ENCODE data around the gene TSPAN18. TPM values are rescaled to one million over a fixed set of nuclear protein-coding genes. Genes with fewer than 3 reads are reported as not detected.

TSPAN18 gene
- total and polyA plus RNA-seq, 2 donors from 2014 or later: 13.8 to 38.1 TPM

DNA sequence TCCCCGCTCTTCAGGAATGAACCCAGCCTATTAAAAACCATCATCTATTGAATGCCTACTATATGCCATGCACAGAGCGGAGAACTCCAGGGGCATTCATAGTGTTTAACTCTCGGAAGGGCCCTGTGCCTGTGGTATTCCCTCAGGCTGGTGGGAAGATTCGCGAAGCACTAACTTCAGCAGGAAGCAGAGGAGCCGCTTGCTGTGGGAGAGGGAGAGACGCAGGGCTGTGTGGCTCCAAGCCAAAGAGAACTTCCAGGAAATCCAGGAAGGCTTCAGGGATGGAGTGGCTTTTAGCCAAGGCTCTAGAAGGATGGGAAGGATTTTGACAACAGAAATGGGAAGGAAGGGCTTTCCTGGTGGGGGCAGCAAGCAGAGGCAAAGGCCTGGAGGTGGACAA, 120.1 kb downstream of the TSPAN18 start:
- H3K36me3 ChIP-seq (ENCODE audit: control insufficient read depth in 2 of 3, insufficient read depth in 3 of 3, low read length in 3 of 3): no peaks in the 10 kb centered on the region
- TF ChIP-seq CTCF (IDR thresholded peaks at IDR 0.05; ENCODE audit: borderline replicate concordance, extremely low read depth, insufficient read depth): no peak
- no peaks in the 10 kb centered on the region for H3K27me3 ChIP-seq (ENCODE audit: control insufficient read depth, insufficient read depth, low read length)
- peaks cover 0 to 6% (median 4%) of the 10 kb centered on the region in 3 donors for H3K4me1 ChIP-seq (ENCODE audit: control insufficient read depth in 2 of 3, insufficient read depth in 2 of 3, low read depth in 1 of 3, low read length in 3 of 3)
- H3K27ac ChIP-seq (ENCODE audit: low read depth in 2 of 2, low read length in 2 of 2): no peak overlapping the region
- no peak for FAIRE-seq
- peaks cover 0 to 4% (median 0%) of the 10 kb centered on the region in 3 donors for H3K9me3 ChIP-seq (ENCODE audit: control insufficient read depth in 2 of 3, insufficient read depth in 1 of 3, low read length in 3 of 3)
- peak in 1 of 5 donors; percentile 18 for DNase-seq
- H3K9ac ChIP-seq (ENCODE audit: low read length in 3 of 3): no peak overlapping the region
- intact Hi-C loops (cut with DNase I): no loop called here
- no peak overlapping the region for H3K4me3 ChIP-seq (ENCODE audit: low read length in 3 of 3)

DNA sequence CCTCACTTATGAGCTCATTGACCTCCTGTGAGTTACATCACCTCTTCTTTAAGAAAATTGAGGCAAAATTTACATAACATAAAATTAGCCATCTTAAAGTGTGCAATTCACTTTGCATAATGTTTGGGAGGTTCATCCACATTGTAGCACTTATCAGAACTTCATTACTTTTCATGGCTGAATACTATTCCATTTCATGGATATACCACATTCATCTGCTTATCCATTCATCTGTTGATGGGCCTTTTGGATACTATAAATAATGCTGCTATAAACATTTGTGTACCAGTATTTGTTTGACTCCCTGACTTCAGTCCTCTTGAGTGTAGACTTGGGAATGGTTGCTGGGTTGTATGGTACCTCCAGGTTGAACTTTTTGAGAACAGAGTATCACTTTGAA, 120.6 kb downstream of the TSPAN18 start:
- Histone ChIP-seq H3K36me3 (ENCODE audit: control insufficient read depth in 2 of 3, insufficient read depth in 3 of 3, low read length in 3 of 3) (no peaks in the 10 kb centered on the region), H3K27ac (ENCODE audit: low read depth in 2 of 2, low read length in 2 of 2) (no peak overlapping the region), H3K4me3 (ENCODE audit: low read length in 3 of 3) (no peak overlapping the region), H3K9ac (ENCODE audit: low read length in 3 of 3) (no peak overlapping the region), H3K9me3 (ENCODE audit: control insufficient read depth in 2 of 3, insufficient read depth in 1 of 3, low read length in 3 of 3) (peaks cover 0 to 4% (median 0%) of the 10 kb centered on the region in 3 donors), H3K27me3 (ENCODE audit: control insufficient read depth, insufficient read depth, low read length) (no peaks in the 10 kb centered on the region), H3K4me1 (ENCODE audit: control insufficient read depth in 2 of 3, insufficient read depth in 2 of 3, low read depth in 1 of 3, low read length in 3 of 3) (peaks cover 0 to 2% (median 0%) of the 10 kb centered on the region in 3 donors)
- DNase-seq (no peak), FAIRE-seq (no peak)
- TF ChIP-seq CTCF (IDR thresholded peaks at IDR 0.05; ENCODE audit: borderline replicate concordance, extremely low read depth, insufficient read depth): no peak
- intact Hi-C loops (cut with DNase I): no loop called here

GRCh38 chr11:44848203-44848962, 121.6 kb downstream of the TSPAN18 start:
- peaks cover 0 to 4% (median 0%) of the 10 kb centered on the region in 3 donors for H3K9me3 ChIP-seq (ENCODE audit: control insufficient read depth in 2 of 3, insufficient read depth in 1 of 3, low read length in 3 of 3)
- no peak overlapping the region for H3K27ac ChIP-seq (ENCODE audit: low read depth in 2 of 2, low read length in 2 of 2)
- no peak for TF ChIP-seq CTCF (IDR thresholded peaks at IDR 0.05; ENCODE audit: borderline replicate concordance, extremely low read depth, insufficient read depth)
- no peak overlapping the region for H3K9ac ChIP-seq (ENCODE audit: low read length in 3 of 3)
- no peaks in the 10 kb centered on the region for H3K36me3 ChIP-seq (ENCODE audit: control insufficient read depth in 2 of 3, insufficient read depth in 3 of 3, low read length in 3 of 3)
- intact Hi-C loops (cut with DNase I): no loop called here
- H3K27me3 ChIP-seq (ENCODE audit: control insufficient read depth, insufficient read depth, low read length): no peaks in the 10 kb centered on the region
- H3K4me3 ChIP-seq (ENCODE audit: low read length in 3 of 3): no peak overlapping the region
- DNase-seq: peak in 4 of 5 donors; percentile 36 to 54 (median 51)
- no peak for FAIRE-seq
- peaks cover 0 to 2% (median 0%) of the 10 kb centered on the region in 3 donors for H3K4me1 ChIP-seq (ENCODE audit: control insufficient read depth in 2 of 3, insufficient read depth in 2 of 3, low read depth in 1 of 3, low read length in 3 of 3)
